HFF-Myc (cell line): ENCODE results near the gene RASAL3.

Source experiments
- DNase-seq: peaks from one replicate; pipeline ENCODE4 v3.0.0-alpha.2; 2011; ENCODE audit warnings: low read depth; ENCODE audit errors: extremely low read depth
- H3K4me3 ChIP-seq: replicated peaks from 2 replicates; pipeline ENCODE4 v1.5.1; 2011; ENCODE audit warnings: low read depth, mild to moderate bottlenecking, control low read depth, low read length
- TF ChIP-seq, protein P1 (sequence below): IDR thresholded peaks from 2 replicates; pipeline ENCODE4 v1.5.1; 2012; ENCODE audit warnings: mild to moderate bottlenecking, low read depth, low read length, control low read depth; ENCODE audit errors: missing control alignments

RASAL3 gene

DNA sequence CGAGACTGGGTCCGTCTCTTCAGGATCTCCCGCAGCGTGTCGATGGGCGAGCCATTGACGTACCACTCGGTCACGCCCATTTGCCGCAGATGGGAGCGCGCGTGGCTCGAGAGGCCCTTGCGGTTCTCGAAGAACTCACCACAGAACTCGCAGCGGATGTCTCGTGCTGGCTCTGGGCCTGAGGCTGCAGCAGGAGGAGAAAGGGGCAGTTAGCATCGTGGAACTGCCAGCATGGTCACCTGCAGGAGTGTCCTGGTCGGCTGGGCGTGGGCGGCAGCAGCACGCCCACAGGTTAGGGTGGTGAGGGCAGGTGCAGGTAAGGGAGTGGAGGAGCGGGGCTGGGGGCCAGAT lies 37.0 kb downstream of the RASAL3 start:
- no peak for DNase-seq
- TF ChIP-seq, protein P1, sequence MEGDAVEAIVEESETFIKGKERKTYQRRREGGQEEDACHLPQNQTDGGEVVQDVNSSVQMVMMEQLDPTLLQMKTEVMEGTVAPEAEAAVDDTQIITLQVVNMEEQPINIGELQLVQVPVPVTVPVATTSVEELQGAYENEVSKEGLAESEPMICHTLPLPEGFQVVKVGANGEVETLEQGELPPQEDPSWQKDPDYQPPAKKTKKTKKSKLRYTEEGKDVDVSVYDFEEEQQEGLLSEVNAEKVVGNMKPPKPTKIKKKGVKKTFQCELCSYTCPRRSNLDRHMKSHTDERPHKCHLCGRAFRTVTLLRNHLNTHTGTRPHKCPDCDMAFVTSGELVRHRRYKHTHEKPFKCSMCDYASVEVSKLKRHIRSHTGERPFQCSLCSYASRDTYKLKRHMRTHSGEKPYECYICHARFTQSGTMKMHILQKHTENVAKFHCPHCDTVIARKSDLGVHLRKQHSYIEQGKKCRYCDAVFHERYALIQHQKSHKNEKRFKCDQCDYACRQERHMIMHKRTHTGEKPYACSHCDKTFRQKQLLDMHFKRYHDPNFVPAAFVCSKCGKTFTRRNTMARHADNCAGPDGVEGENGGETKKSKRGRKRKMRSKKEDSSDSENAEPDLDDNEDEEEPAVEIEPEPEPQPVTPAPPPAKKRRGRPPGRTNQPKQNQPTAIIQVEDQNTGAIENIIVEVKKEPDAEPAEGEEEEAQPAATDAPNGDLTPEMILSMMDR = no peak
- H3K4me3 ChIP-seq = no peak overlapping the region

DNA sequence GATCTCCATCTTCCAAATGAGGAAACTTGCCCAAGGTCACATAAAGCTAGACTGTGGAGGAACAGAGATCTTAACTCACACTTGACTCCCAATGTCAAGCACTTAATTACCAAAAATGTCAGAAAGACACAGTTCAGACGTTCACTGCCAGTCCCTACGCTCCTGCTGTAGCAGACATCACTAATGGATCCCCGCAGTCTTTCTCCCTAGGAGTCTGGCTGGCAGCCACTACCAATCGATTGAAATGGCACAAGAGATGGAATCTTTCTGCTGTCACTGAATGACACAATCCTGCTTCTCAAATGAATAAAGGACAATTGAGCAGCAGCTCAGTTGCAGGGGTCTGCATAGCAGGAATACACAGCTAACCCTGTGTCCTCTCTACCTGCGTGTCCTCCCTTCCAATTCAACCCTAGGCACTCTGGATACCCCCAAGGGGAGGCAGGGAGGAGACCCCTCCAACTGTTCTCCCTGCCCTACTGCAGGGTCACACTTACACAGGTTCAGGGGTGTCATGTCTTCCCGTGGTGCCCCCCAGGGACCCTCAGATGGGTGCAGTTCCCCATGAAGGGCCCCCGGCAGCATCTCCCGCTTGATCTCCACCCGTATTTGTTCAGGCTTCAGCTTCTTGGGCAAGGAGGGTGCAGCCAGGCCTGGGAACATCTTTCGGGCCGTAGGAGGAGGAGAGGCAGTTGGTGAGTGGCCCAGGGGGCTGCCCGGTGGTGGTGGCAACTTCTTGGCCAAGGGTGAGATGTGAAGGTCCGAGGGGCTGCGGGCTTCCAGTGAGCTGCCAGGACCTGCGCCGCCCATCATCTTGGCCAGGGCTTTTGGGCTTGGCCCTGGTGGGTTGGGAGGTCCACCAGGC lies 37.6 kb downstream of the RASAL3 start:
- TF ChIP-seq, protein P1 = no peak
- H3K4me3 ChIP-seq = no peak overlapping the region
- no peak for DNase-seq

DNA sequence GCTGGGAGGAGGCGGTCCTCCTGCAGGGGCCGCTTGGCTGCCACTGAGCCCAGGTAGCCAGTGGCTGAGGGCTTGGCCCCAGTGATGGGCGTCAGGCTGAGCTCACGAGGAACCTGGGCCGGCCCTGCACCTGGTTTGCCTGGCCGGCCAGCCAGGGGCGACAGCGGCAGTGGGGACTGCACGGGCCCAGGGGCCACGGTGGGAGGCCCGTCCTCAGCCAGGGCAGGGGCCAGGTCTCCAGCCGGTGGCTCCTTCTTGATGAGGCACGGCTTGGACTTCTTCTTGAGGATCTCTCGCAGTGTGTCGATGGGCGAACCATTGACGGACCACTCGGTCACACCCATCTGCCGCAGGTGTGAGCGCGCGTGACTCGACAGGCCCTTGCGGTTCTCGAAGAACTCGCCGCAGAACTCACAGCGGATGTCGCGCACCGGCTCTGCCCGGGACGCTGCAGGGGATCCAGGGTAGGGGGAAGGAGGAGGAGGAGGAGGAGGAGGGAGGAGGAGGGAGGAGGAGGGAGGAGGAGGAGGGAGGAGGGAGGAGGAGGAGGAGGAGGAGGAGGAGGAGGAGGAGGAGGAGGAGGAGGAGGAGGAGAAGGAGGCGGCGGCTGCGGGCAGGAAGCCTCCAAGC lies 38.9 kb downstream of the RASAL3 start:
- no peak overlapping the region for H3K4me3 ChIP-seq
- TF ChIP-seq, protein P1 = no peak

DNA sequence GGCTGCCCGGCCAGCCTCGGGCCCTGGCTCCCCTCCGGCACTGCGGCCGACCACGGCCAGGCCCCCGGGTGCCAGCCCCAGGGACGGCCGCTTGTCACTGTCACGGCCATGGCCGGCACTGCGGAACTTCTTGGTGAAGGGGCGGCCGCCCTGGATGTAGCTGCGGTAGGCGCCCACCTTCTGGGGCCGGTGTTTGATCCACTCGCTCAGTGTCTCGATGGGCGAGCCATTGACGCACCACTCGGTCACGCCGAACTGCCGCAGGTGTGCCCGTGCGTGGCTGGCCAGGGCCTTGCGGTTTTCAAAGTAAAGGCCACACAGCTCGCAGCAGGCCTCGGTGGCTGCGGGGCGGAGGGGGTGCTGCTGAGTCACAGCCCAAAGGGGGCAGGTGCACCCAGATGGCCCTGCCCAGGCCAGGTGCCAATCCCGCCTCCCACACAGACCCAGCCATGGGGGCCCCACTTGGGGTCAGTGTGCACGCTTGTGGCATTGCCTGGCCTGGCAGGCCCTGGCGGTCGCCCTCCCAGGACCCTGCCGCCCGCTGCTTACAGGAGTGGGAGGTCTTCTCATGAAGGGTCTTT lies 39.6 kb downstream of the RASAL3 start:
- TF ChIP-seq, protein P1 = no peak
- no peak for DNase-seq
- no peak overlapping the region for H3K4me3 ChIP-seq

More for the DNA sequence above, 38.9 kb downstream of the RASAL3 start:
- no peak for DNase-seq

DNA sequence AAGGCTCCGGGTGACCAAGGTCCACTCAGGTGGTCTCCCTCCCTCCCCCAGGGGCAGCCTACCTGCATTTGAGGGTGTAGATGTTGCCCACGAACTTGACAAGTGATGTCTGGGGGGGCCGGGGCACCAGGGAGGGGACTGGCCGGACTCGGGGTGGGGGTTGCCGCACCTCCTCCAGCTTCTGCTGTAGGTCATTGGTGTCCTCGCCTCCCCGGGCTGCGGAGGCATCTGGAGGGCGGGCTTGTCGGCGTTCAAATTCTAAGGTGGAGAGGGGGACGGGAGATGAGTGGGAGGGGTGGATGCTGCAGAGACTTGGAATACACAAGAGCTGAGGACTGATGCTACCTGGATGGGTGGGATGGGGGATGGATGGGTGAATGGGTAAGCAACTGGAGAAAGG lies 40.2 kb downstream of the RASAL3 start:
- no peak for DNase-seq
- TF ChIP-seq, protein P1 = no peak
- no peak overlapping the region for H3K4me3 ChIP-seq

DNA sequence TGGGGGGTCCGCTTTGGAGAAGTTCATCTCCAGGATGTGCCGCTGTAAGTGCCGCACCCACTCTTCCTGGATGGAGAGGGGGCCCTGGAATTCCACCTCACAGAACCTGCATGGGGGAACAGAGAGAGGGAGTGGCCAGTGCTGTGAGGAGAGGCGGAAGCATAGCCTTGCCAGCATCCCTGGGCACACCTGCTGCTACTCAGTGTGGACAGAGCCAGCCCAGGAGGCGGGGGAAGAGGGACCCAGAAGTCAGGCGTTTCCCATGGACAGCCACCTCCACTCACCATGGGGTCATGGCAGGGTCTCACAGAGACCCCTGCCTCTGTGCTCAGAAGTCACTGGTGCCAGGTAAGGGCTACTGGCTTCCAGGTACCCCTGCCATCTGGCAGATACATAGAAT lies 41.2 kb downstream of the RASAL3 start:
- H3K4me3 ChIP-seq = no peak overlapping the region
- DNase-seq = no peak
- TF ChIP-seq, protein P1 = no peak
